ENCODE data around the gene MMP20.
A peak's percentile ranks its signal among the peaks of the same experiment; 100 is the strongest.

The MMP20 gene

GRCh38 chr11:102572554-102573220 lies 52.4 kb downstream of the MMP20 start:
- H3K4me3 ChIP-seq (ENCODE audit: low read depth, low read length) = no peak overlapping the region
- DNase-seq (ENCODE audit: low read depth) = no peak

GRCh38 chr11:102568851-102569250 lies 56.3 kb downstream of the MMP20 start:
- H3K4me3 ChIP-seq (ENCODE audit: low read depth, low read length) = no peak overlapping the region
- DNase-seq (ENCODE audit: low read depth) = no peak

GRCh38 chr11:102566112-102566511 lies 59.0 kb downstream of the MMP20 start:
- DNase-seq (ENCODE audit: low read depth) = no peak
- no peak overlapping the region for H3K4me3 ChIP-seq (ENCODE audit: low read depth, low read length)

GRCh38 chr11:102564110-102564509 lies 61.0 kb downstream of the MMP20 start:
- H3K4me3 ChIP-seq (ENCODE audit: low read depth, low read length) = no peak overlapping the region
- no peak for DNase-seq (ENCODE audit: low read depth)

GRCh38 chr11:102561636-102562035 lies 63.5 kb downstream of the MMP20 start:
- DNase-seq (ENCODE audit: low read depth) = no peak
- no peak overlapping the region for H3K4me3 ChIP-seq (ENCODE audit: low read depth, low read length)

GRCh38 chr11:102560555-102561011 lies 64.5 kb downstream of the MMP20 start:
- H3K4me3 ChIP-seq (ENCODE audit: low read depth, low read length) = peak overlapping the region; percentile 31
- peak; percentile 71 for DNase-seq (ENCODE audit: low read depth)

GRCh38 chr11:102559839-102560238 lies 65.3 kb downstream of the MMP20 start:
- DNase-seq (ENCODE audit: low read depth) = no peak
- H3K4me3 ChIP-seq (ENCODE audit: low read depth, low read length) = no peak overlapping the region

- DNase-seq (ENCODE audit: low read depth) = no peak
- no peak overlapping the region for H3K4me3 ChIP-seq (ENCODE audit: low read depth, low read length)
These were observed 70.0 kb downstream of the MMP20 start for GRCh38 chr11:102555091-102555490.

GRCh38 chr11:102553835-102554282 lies 71.3 kb downstream of the MMP20 start:
- no peak overlapping the region for H3K4me3 ChIP-seq (ENCODE audit: low read depth, low read length)
- no peak for DNase-seq (ENCODE audit: low read depth)

- DNase-seq (ENCODE audit: low read depth) = no peak
- no peak overlapping the region for H3K4me3 ChIP-seq (ENCODE audit: low read depth, low read length)
These were observed 72.5 kb downstream of the MMP20 start for GRCh38 chr11:102552447-102553194.

- DNase-seq (ENCODE audit: low read depth) = no peak
These were observed 73.1 kb downstream of the MMP20 start for GRCh38 chr11:102552020-102552419.

GRCh38 chr11:102551169-102551781 lies 73.9 kb downstream of the MMP20 start:
- H3K4me3 ChIP-seq (ENCODE audit: low read depth, low read length) = no peak overlapping the region
- no peak for DNase-seq (ENCODE audit: low read depth)

More at GRCh38 chr11:102552020-102552419, 73.1 kb downstream of the MMP20 start:
- H3K4me3 ChIP-seq (ENCODE audit: low read depth, low read length) = no peak overlapping the region

- no peak overlapping the region for H3K4me3 ChIP-seq (ENCODE audit: low read depth, low read length)
- no peak for DNase-seq (ENCODE audit: low read depth)
These were observed 78.1 kb downstream of the MMP20 start for GRCh38 chr11:102546923-102547471.

- no peak for DNase-seq (ENCODE audit: low read depth)
- no peak overlapping the region for H3K4me3 ChIP-seq (ENCODE audit: low read depth, low read length)
These were observed 78.7 kb downstream of the MMP20 start for GRCh38 chr11:102546427-102546826.

GRCh38 chr11:102545701-102546100 lies 79.4 kb downstream of the MMP20 start:
- no peak overlapping the region for H3K4me3 ChIP-seq (ENCODE audit: low read depth, low read length)
- no peak for DNase-seq (ENCODE audit: low read depth)

GRCh38 chr11:102544594-102544993 lies 80.5 kb downstream of the MMP20 start:
- H3K4me3 ChIP-seq (ENCODE audit: low read depth, low read length) = no peak overlapping the region
- no peak for DNase-seq (ENCODE audit: low read depth)

- DNase-seq (ENCODE audit: low read depth) = no peak
- H3K4me3 ChIP-seq (ENCODE audit: low read depth, low read length) = no peak overlapping the region
These were observed 85.6 kb downstream of the MMP20 start for GRCh38 chr11:102539567-102539966.

- DNase-seq (ENCODE audit: low read depth) = no peak
- H3K4me3 ChIP-seq (ENCODE audit: low read depth, low read length) = no peak overlapping the region
These were observed 86.2 kb downstream of the MMP20 start for GRCh38 chr11:102538932-102539331.

- no peak overlapping the region for H3K4me3 ChIP-seq (ENCODE audit: low read depth, low read length)
- DNase-seq (ENCODE audit: low read depth) = no peak
These were observed 90.8 kb downstream of the MMP20 start for GRCh38 chr11:102534261-102534872.

- no peak within 1 kb of the TSS for H3K4me3 ChIP-seq (ENCODE audit: low read depth, low read length)
- DNase-seq (ENCODE audit: low read depth) = peak; percentile 70
These were observed 94.6 kb downstream of the MMP20 start, which contains the start of gene MMP7 for GRCh38 chr11:102530558-102530957. Gene MMP7 (minus strand): TSS chr11:102530747. CDS start chr11:102530700, 47 bp downstream.
